Left ventricle myocardium inferior (tissue), 1 donor: ENCODE measurements around the gene ARHGAP23. TPM values are rescaled to one million over a fixed set of nuclear protein-coding genes. Genes with fewer than 3 reads are reported as not detected.

Experiments used
- DNase-seq: peaks from one replicate; pipeline ENCODE4 v3.0.0-alpha.2; 2020
- H3K27ac ChIP-seq: fragments of 200-600 bp; replicated peaks from 2 replicates; pipeline ENCODE4 v1.8.0; 2021
- H3K27me3 ChIP-seq: fragments of 200-600 bp; 2 replicates; pipeline ENCODE4 v1.8.0; 2021; ENCODE audit warnings: low read depth
- H3K36me3 ChIP-seq: fragments of 200-600 bp; 2 replicates; pipeline ENCODE4 v1.8.0; 2021
- H3K4me1 ChIP-seq: fragments of 200-600 bp; 2 replicates; pipeline ENCODE4 v1.8.0; 2021
- H3K4me3 ChIP-seq: fragments of 200-600 bp; 2 replicates; pipeline ENCODE4 v1.8.0; 2021; ENCODE audit warnings: mild to moderate bottlenecking, moderate library complexity
- H3K9me3 ChIP-seq: fragments of 200-600 bp; replicated peaks from 2 replicates; pipeline ENCODE4 v1.8.0; 2021
- intact Hi-C: fragments of 100-400 bp; cut with micrococcal nuclease; formaldehyde crosslinking; loops from one replicate; pipeline ENCODE4 v1.11.0; 2022
- total RNA-seq: library from RNA; stranded (reverse); fragmentation: NEBNext Ultra II Directional; extraction: Animal tissue kit (Norgen Biotek cat#: 25700); gene quantifications from one replicate; pipeline ENCODE4 v1.2.1, GENCODE V29; 2021
- TF ChIP-seq, protein P1 (sequence below): fragments of 200-600 bp; IDR thresholded peaks from 2 replicates; pipeline ENCODE4 v1.8.0; 2021; ENCODE audit warnings: antibody characterized with exemption, mild to moderate bottlenecking, borderline replicate concordance
- donor health status: DM: no; HTN: yes; CAD: no; lungs with severe emphysema.

The ARHGAP23 gene
- total RNA-seq, 1 donor from 2014 or later: 60.8 TPM

DNA sequence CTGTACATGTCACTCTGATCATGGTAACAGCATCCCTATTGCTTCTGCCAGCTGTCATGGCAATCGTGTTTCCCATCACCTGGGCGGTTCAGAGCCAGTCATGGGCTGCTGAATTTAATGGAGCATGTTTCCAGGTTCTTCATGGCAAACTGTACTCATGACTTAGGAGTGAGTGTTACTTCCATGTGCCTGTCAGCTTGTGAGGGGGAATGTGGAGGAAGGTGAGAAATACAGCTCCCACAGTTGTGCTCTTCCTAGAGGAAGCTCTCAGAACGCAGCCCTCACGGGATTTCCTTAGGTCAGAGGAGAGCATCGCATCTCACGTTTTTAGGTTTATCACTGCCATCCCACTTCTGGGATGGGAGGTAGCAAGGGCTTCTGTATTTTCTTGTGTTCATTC is 28.0 kb upstream of the ARHGAP23 start:
- no peak overlapping the region for H3K27ac ChIP-seq
- no peak for DNase-seq
- TF ChIP-seq, protein P1, sequence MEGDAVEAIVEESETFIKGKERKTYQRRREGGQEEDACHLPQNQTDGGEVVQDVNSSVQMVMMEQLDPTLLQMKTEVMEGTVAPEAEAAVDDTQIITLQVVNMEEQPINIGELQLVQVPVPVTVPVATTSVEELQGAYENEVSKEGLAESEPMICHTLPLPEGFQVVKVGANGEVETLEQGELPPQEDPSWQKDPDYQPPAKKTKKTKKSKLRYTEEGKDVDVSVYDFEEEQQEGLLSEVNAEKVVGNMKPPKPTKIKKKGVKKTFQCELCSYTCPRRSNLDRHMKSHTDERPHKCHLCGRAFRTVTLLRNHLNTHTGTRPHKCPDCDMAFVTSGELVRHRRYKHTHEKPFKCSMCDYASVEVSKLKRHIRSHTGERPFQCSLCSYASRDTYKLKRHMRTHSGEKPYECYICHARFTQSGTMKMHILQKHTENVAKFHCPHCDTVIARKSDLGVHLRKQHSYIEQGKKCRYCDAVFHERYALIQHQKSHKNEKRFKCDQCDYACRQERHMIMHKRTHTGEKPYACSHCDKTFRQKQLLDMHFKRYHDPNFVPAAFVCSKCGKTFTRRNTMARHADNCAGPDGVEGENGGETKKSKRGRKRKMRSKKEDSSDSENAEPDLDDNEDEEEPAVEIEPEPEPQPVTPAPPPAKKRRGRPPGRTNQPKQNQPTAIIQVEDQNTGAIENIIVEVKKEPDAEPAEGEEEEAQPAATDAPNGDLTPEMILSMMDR: no peak
- intact Hi-C loops: loop anchor here (5.0 kb wide), 1 partner anchor 53 kb away; no protein-coding TSS in a partner anchor
- no peak overlapping the region for H3K4me3 ChIP-seq
- H3K4me1 ChIP-seq: peaks cover 16% of the 10 kb centered on the region
- no peaks in the 10 kb centered on the region for H3K9me3 ChIP-seq
- peaks cover 67% of the 10 kb centered on the region for H3K36me3 ChIP-seq
- no peaks in the 10 kb centered on the region for H3K27me3 ChIP-seq

DNA sequence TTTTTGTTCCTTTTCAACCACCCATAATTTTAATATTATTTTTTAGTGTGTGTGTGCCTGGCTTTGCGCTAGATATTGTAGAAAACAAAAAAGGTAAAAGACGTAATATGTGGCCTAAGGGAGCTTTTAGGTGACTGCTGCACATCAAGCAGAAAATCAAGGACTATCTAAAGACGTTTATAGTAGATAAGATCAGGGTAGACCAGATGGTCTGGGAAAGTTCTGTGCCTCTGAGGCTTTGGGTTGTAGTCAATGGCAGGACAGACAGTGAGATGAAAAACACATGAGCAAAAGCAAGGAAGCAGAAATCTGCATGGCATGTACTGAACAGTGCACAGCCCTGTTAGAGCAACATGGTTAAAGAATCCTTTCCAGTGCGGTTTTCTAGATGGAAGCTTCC is 26.8 kb upstream of the ARHGAP23 start:
- TF ChIP-seq, protein P1: no peak
- H3K4me3 ChIP-seq: no peak overlapping the region
- H3K4me1 ChIP-seq: peaks cover 13% of the 10 kb centered on the region
- H3K36me3 ChIP-seq: peaks cover 55% of the 10 kb centered on the region
- H3K9me3 ChIP-seq: no peaks in the 10 kb centered on the region
- no peak overlapping the region for H3K27ac ChIP-seq
- DNase-seq: no peak
- intact Hi-C loops: loop anchor here (5.0 kb wide), 1 partner anchor 54 kb away; no protein-coding TSS in a partner anchor
- H3K27me3 ChIP-seq: no peaks in the 10 kb centered on the region

DNA sequence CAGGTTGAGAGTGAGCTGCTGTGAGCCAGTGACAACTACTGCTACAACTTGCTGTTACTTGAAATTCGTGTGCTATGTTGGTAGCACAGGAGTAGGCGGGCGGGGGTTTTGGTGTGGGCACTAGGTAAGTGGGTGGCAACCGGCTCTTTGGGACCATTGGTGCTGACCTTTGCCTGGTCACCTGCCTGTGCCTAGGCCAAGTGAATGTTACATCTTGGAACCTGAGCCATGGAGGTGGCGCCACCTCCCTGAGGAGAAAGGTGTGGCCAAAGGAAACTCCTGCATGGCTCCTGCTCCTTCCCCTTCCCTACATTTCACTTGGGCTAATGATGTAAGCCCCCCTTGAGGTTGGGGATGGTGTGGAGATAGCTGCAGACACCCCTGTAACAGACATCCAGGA is 25.4 kb upstream of the ARHGAP23 start:
- Histone ChIP-seq H3K27ac (no peak overlapping the region), H3K27me3 (no peaks in the 10 kb centered on the region), H3K4me3 (no peak overlapping the region), H3K9me3 (no peaks in the 10 kb centered on the region), H3K36me3 (peaks cover 43% of the 10 kb centered on the region), H3K4me1 (no peaks in the 10 kb centered on the region)
- TF ChIP-seq, protein P1: no peak
- intact Hi-C loops: loop anchor here (5.0 kb wide), 1 partner anchor 56 kb away; no protein-coding TSS in a partner anchor
- DNase-seq: no peak

DNA sequence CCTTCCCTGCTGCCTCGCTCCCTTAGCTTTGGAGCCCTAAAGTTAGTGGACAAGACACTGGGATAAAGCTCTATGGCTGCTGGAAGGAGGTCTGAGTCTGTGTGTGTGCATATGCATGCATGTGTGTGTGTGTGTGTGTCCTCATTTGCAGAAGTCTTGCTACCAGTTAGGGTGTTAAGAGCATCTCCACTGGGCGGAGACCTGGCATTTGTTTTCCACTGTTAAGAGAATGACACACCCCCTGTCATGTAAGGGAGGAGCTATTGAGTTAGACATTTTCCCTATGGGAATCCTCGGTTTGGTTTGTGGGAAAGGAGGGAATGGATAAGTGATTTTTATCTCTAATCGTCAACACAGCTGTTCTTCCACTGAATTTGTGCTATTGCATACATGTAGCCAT is 24.8 kb upstream of the ARHGAP23 start:
- Histone ChIP-seq H3K27ac (no peak overlapping the region), H3K27me3 (no peaks in the 10 kb centered on the region), H3K4me3 (no peak overlapping the region), H3K36me3 (peaks cover 37% of the 10 kb centered on the region), H3K4me1 (no peaks in the 10 kb centered on the region), H3K9me3 (no peaks in the 10 kb centered on the region)
- DNase-seq: no peak
- intact Hi-C loops: loop anchor here (5.0 kb wide), 1 partner anchor 56 kb away; no protein-coding TSS in a partner anchor
- TF ChIP-seq, protein P1: no peak

DNA sequence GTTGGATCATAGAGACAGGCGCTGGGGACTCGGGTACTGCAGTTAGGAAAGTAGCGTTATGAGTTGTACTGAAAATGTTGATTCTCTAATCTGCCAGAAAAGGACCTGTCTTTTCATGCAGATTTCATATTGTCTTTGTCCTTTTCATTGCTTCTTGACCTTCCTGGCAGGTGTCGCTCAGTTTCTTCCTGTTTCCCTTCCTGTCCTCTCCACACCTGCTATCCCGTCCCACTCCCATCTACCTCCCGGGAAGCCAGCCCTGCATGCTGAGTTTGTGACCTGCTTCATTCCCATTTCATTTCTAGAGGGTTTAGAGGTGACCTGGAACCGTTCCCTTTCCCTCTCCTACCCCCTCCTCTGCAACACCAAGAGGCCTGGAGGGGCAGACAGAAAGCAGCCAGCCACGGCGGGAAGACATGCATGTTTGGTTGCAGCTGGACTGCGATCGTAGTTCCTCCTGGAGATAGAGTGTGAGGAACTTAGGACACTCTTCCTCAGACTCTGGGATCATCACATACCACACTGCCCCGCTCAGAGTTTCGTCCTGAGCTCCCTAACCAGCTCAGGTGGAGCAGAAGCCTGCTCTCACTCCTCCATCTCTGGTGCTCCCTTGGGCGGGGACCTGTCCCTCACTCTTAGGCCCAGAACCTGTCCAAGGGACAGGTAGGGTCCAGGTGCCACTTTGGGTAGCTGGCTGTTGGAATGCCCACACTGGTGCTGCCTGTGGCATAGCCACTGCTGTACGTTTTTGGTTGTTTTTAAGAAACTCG is 23.9 kb upstream of the ARHGAP23 start:
- no peaks in the 10 kb centered on the region for H3K27me3 ChIP-seq
- no peaks in the 10 kb centered on the region for H3K4me1 ChIP-seq
- TF ChIP-seq, protein P1: no peak
- H3K9me3 ChIP-seq: no peaks in the 10 kb centered on the region
- H3K4me3 ChIP-seq: no peak overlapping the region
- H3K36me3 ChIP-seq: peaks cover 35% of the 10 kb centered on the region
- peak overlapping the region; percentile 33 for H3K27ac ChIP-seq
- intact Hi-C loops: loop anchor here (5.0 kb wide), 1 partner anchor 57 kb away; no protein-coding TSS in a partner anchor
- DNase-seq: no peak
